K562 (cell line): ENCODE measurements around the gene RALB. TPM values are rescaled to one million over a fixed set of nuclear protein-coding genes. Genes with fewer than 3 reads are reported as not detected.

ENCODE experiments used
- ELK3 ChIP-seq: fragments of 450-650 bp; formaldehyde crosslinking; IDR thresholded peaks from 2 replicates; pipeline ENCODE4 v1.4.0; 2020; ENCODE audit warnings: mild to moderate bottlenecking
- EP400 ChIP-seq: fragments of 450-650 bp; IDR thresholded peaks from 2 replicates; pipeline ENCODE4 v1.6.1; 2017; ENCODE audit warnings: antibody characterized with exemption, mild to moderate bottlenecking, moderate library complexity
- HDAC8 ChIP-seq: fragments of 450-650 bp; IDR thresholded peaks from 2 replicates; pipeline ENCODE4 v1.6.1; 2016; ENCODE audit warnings: mild to moderate bottlenecking, missing genetic modification characterization, moderate library complexity, missing compliant biosample characterization
- HMBOX1 ChIP-seq: sonication (generic); IDR thresholded peaks from 2 replicates; pipeline ENCODE4 v1.6.1; 2016
- KAT2B ChIP-seq: IDR thresholded peaks from one replicate; pipeline ENCODE4 v1.6.1; 2012; ENCODE audit warnings: low read depth, mild to moderate bottlenecking, control low read depth, inconsistent platforms, low read length, moderate library complexity
- MECOM ChIP-seq: fragments of 250-450 bp; sonication (Bioruptor Pico); IDR thresholded peaks from 2 replicates; pipeline ENCODE4 v1.8.0; 2022; ENCODE audit warnings: inconsistent platforms
- PCBP1 ChIP-seq: fragments of 200-400 bp; formaldehyde crosslinking; IDR thresholded peaks from 2 replicates; pipeline ENCODE4 v1.6.1; 2018; ENCODE audit warnings: mild to moderate bottlenecking, low read depth, low read length; ENCODE audit not compliant: poor library complexity, severe bottlenecking
- SRSF3 ChIP-seq: fragments of 200-400 bp; formaldehyde crosslinking; IDR thresholded peaks from 2 replicates; pipeline ENCODE4 v1.6.1; 2016; ENCODE audit warnings: mild to moderate bottlenecking, low read length, moderate library complexity; ENCODE audit not compliant: insufficient read depth
- TARDBP ChIP-seq: fragments of 450-650 bp; IDR thresholded peaks from 2 replicates; pipeline ENCODE4 v1.6.1; 2016
- XRCC5 ChIP-seq: fragments of 200-400 bp; formaldehyde crosslinking; IDR thresholded peaks from 2 replicates; pipeline ENCODE4 v1.6.1; 2017; ENCODE audit warnings: low read depth, mild to moderate bottlenecking, low read length
- ZFP30 ChIP-seq: fragments of 250-450 bp; sonication (Bioruptor Pico); IDR thresholded peaks from 2 replicates; pipeline ENCODE4 v1.8.0; 2022; ENCODE audit warnings: moderate library complexity, mild to moderate bottlenecking, inconsistent platforms, borderline replicate concordance
- ZNF324 ChIP-seq: fragments of 250-450 bp; sonication (Bioruptor Pico); IDR thresholded peaks from 2 replicates; pipeline ENCODE4 v1.4.0; 2020; ENCODE audit warnings: mild to moderate bottlenecking
- polyA plus RNA-seq, 8 experiments: library from polyadenylated mRNA; depleted of rRNA in 4 of 8; stranded (reverse) in 5 of 8; unstranded in 3 of 8; fragments of >200 nt; fragmentation: Nextera tagmentation in 2 of 8; fragmentation: Illumina TruSeq in 1 of 8; extraction: Ambion mirVana in 2 of 8; extraction: Trizol in 1 of 8; gene quantifications; 2 replicates each; pipeline versions ENCODE4 v1.2.1 to v1.2.3, GENCODE V29; 2011 to 2014; ENCODE audit warnings: inconsistent platforms in 1 of 8, missing spikeins in 1 of 8
- total RNA-seq, 7 experiments: library from RNA; depleted of rRNA in 6 of 7; stranded (reverse); fragments of >200 nt in 6 of 7; fragmentation: Illumina TruSeq in 2 of 7; extraction: Trizol in 2 of 7; gene quantifications; 2 replicates each; pipeline versions ENCODE4 v1.2.1 to v1.2.3, GENCODE V29; 2011 to 2021; ENCODE audit warnings: low replicate concordance in 1 of 7
- TF ChIP-seq, protein P1 (sequence below): sonication (generic); formaldehyde crosslinking; IDR thresholded peaks from 2 replicates; pipeline ENCODE4 v1.8.0; 2023; ENCODE audit warnings: mild to moderate bottlenecking, missing genetic modification reagents
- TF ChIP-seq, protein P2 (sequence below): fragments of 450-650 bp; IDR thresholded peaks from 2 replicates; pipeline ENCODE4 v1.7.0; 2016; ENCODE audit warnings: borderline replicate concordance
- TF ChIP-seq, protein P3 (sequence below): fragments of 250-450 bp; sonication (Bioruptor Pico); IDR thresholded peaks from 2 replicates; pipeline ENCODE4 v1.5.0; 2020; ENCODE audit warnings: mild to moderate bottlenecking, borderline replicate concordance

Gene RALB
- total and polyA plus RNA-seq, 9 of the 15 experiments (the other 6 are each of a cell fraction or from before 2014, with no cell fraction given): 14.8 to 65.6 (median 38.4) TPM

DNA sequence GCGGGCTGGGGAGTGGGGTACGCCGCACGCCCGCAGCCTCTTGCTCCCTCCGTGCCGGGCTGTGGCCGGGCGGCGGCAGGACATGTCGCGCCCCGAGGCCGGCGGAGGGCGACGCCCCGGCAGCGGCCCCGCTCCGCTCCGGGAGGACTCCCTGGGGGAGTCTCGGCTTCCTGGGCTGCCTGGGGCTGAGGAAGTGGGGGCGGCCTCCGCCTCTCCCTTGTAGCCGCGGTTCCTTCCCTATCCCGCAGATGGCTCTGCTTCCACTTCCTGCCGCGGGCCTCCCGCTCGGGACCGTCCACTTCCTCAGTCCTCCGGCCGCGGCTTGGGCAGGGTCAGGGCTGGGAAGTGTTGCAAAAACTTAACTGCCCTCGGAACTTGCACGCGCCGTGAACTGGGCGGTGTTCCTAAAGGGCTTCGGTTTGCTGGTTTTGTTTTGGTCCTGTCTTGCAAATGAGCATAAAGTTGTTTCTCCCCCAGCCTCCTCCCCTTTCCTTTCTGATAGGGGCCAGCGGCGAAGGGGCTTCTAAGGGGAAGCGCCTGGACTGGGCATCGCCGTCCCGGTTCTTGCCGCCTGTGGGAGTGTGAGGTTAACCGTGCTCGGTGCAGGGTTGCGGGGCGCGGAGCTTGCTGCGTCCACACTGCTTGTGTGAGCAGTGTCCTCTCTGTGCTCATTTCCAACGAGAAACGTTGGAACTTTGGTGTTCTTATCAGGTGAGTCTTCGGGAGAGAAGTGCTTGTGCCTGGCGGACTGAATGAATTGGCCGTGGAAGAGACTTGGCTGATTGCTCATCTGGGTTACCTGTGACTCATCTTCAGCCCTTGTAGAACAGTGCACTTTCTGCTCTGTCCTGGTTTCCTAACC, 600 bp downstream of the RALB start (continued):
- TF ChIP-seq, protein P1, sequence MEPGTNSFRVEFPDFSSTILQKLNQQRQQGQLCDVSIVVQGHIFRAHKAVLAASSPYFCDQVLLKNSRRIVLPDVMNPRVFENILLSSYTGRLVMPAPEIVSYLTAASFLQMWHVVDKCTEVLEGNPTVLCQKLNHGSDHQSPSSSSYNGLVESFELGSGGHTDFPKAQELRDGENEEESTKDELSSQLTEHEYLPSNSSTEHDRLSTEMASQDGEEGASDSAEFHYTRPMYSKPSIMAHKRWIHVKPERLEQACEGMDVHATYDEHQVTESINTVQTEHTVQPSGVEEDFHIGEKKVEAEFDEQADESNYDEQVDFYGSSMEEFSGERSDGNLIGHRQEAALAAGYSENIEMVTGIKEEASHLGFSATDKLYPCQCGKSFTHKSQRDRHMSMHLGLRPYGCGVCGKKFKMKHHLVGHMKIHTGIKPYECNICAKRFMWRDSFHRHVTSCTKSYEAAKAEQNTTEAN (CRISPR knock-in tag): no peak
- TF ChIP-seq SRSF3 (no peak), KAT2B (no peak), XRCC5 (no peak; the same call in 1 of the 2 replicates), ELK3 (CRISPR knock-in tag) (no peak), ZNF324 (CRISPR knock-in tag) (no peak), MECOM (CRISPR knock-in tag) (0 out of 2 replicates have a peak, but pooled peaks have one; percentile 9), HMBOX1 (peak; percentile 10; the same call in 1 of the 2 replicates), TARDBP (no peak; the same call in 1 of the 2 replicates), HDAC8 (tag) (no peak), EP400 (peak; percentile 56), PCBP1 (peak; percentile 68), ZFP30 (CRISPR knock-in tag) (no peak)
- TF ChIP-seq, protein P2, sequence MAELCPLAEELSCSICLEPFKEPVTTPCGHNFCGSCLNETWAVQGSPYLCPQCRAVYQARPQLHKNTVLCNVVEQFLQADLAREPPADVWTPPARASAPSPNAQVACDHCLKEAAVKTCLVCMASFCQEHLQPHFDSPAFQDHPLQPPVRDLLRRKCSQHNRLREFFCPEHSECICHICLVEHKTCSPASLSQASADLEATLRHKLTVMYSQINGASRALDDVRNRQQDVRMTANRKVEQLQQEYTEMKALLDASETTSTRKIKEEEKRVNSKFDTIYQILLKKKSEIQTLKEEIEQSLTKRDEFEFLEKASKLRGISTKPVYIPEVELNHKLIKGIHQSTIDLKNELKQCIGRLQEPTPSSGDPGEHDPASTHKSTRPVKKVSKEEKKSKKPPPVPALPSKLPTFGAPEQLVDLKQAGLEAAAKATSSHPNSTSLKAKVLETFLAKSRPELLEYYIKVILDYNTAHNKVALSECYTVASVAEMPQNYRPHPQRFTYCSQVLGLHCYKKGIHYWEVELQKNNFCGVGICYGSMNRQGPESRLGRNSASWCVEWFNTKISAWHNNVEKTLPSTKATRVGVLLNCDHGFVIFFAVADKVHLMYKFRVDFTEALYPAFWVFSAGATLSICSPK: no peak
- TF ChIP-seq, protein P3, sequence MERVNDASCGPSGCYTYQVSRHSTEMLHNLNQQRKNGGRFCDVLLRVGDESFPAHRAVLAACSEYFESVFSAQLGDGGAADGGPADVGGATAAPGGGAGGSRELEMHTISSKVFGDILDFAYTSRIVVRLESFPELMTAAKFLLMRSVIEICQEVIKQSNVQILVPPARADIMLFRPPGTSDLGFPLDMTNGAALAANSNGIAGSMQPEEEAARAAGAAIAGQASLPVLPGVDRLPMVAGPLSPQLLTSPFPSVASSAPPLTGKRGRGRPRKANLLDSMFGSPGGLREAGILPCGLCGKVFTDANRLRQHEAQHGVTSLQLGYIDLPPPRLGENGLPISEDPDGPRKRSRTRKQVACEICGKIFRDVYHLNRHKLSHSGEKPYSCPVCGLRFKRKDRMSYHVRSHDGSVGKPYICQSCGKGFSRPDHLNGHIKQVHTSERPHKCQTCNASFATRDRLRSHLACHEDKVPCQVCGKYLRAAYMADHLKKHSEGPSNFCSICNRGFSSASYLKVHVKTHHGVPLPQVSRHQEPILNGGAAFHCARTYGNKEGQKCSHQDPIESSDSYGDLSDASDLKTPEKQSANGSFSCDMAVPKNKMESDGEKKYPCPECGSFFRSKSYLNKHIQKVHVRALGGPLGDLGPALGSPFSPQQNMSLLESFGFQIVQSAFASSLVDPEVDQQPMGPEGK: no peak
